H9 (cell line): Measurements from ENCODE around the gene TFCP2. TPM values are rescaled to one million over a fixed set of nuclear protein-coding genes. Genes with fewer than 3 reads are reported as not detected.
"Not testable (repeated sequence)": the region's sequence is repeated elsewhere in the genome, so short reads cannot be mapped to it uniquely, and the experiment has no call there.

Experiments
- DNase-seq: peaks from one replicate; pipeline ENCODE4 v3.0.0-alpha.2; 2017
- H2AFZ ChIP-seq: one replicate; pipeline ENCODE4 v1.6.1; 2013; ENCODE audit warnings: mild to moderate bottlenecking, low read length, control low read depth, moderate library complexity
- H2AK5ac ChIP-seq: 2 replicates; pipeline ENCODE4 v1.6.1; 2013; ENCODE audit warnings: low read length, control low read depth, mixed read lengths; ENCODE audit not compliant: insufficient read length
- H2BK120ac ChIP-seq: one replicate; pipeline ENCODE4 v1.6.1; 2013; ENCODE audit warnings: low read depth, mild to moderate bottlenecking, low read length, control low read depth, inconsistent platforms; ENCODE audit not compliant: poor library complexity, severe bottlenecking
- H2BK12ac ChIP-seq: 2 replicates; pipeline ENCODE4 v1.6.1; 2013; ENCODE audit warnings: low read length, control low read depth, mixed read lengths, low read depth; ENCODE audit not compliant: insufficient read length
- H2BK15ac ChIP-seq: 2 replicates; pipeline ENCODE4 v1.6.1; 2013; ENCODE audit warnings: low read depth, low read length, control low read depth
- H2BK20ac ChIP-seq: one replicate; pipeline ENCODE4 v1.6.1; 2013; ENCODE audit warnings: low read depth, mild to moderate bottlenecking, low read length, control low read depth, inconsistent platforms; ENCODE audit not compliant: poor library complexity, severe bottlenecking
- H2BK5ac ChIP-seq: 2 replicates; pipeline ENCODE4 v1.6.1; 2013; ENCODE audit warnings: low read length, control low read depth, mixed read lengths; ENCODE audit not compliant: insufficient read length
- H3K14ac ChIP-seq: 2 replicates; pipeline ENCODE4 v1.6.1; 2013; ENCODE audit warnings: low read length, control low read depth; ENCODE audit not compliant: insufficient read depth
- H3K18ac ChIP-seq: 2 replicates; pipeline ENCODE4 v1.6.1; 2013; ENCODE audit warnings: low read depth, mild to moderate bottlenecking, mixed read lengths, low read length, control low read depth; ENCODE audit not compliant: insufficient read length
- H3K23ac ChIP-seq: 2 replicates; pipeline ENCODE4 v1.6.1; 2013; ENCODE audit warnings: low read length, control low read depth, mixed read lengths, low read depth; ENCODE audit not compliant: insufficient read length
- H3K23me2 ChIP-seq: 2 replicates; pipeline ENCODE4 v1.6.1; 2013; ENCODE audit warnings: low read depth, mild to moderate bottlenecking, mixed read lengths, low read length, control low read depth; ENCODE audit not compliant: insufficient read length, poor library complexity, severe bottlenecking
- H3K27ac ChIP-seq: 2 replicates; pipeline ENCODE4 v1.5.1; 2013; ENCODE audit warnings: low read length, control low read depth, mixed read lengths, low read depth; ENCODE audit not compliant: insufficient read length
- H3K27me3 ChIP-seq: 2 replicates; pipeline ENCODE4 v1.6.1; 2013; ENCODE audit warnings: low read length, control low read depth, inconsistent platforms; ENCODE audit not compliant: insufficient read depth
- H3K4ac ChIP-seq: 2 replicates; pipeline ENCODE4 v1.6.1; 2013; ENCODE audit warnings: low read depth, mild to moderate bottlenecking, control low read depth, inconsistent platforms, low read length, moderate library complexity
- H3K4me1 ChIP-seq: 2 replicates; pipeline ENCODE4 v1.6.1; 2013; ENCODE audit warnings: low read length, control low read depth, inconsistent platforms; ENCODE audit not compliant: insufficient read depth
- H3K4me2 ChIP-seq: 2 replicates; pipeline ENCODE4 v1.6.1; 2013; ENCODE audit warnings: low read length, control low read depth, mixed read lengths; ENCODE audit not compliant: insufficient read length, insufficient read depth
- H3K56ac ChIP-seq: 2 replicates; pipeline ENCODE4 v1.6.1; 2013; ENCODE audit warnings: low read depth, mild to moderate bottlenecking, mixed read lengths, low read length, control low read depth; ENCODE audit not compliant: insufficient read length
- H3K79me1 ChIP-seq: 2 replicates; pipeline ENCODE4 v1.6.1; 2013; ENCODE audit warnings: low read depth, mild to moderate bottlenecking, moderate library complexity, low read length, control low read depth, inconsistent platforms; ENCODE audit not compliant: insufficient read depth, poor library complexity, severe bottlenecking
- H3K79me2 ChIP-seq: 2 replicates; pipeline ENCODE4 v1.6.1; 2013; ENCODE audit warnings: low read length, control low read depth, inconsistent platforms; ENCODE audit not compliant: insufficient read depth
- H3K9ac ChIP-seq: 2 replicates; pipeline ENCODE4 v1.6.1; 2013; ENCODE audit warnings: low read length, control low read depth, mixed read lengths; ENCODE audit not compliant: insufficient read length; ENCODE audit errors: extremely low read depth
- H3K9me3 ChIP-seq: one replicate; pipeline ENCODE4 v1.6.1; 2013; ENCODE audit warnings: low read depth, low read length, inconsistent platforms; ENCODE audit not compliant: control insufficient read depth
- H3T11ph ChIP-seq: one replicate; pipeline ENCODE4 v1.6.1; 2013; ENCODE audit warnings: mild to moderate bottlenecking, low read length, control low read depth, inconsistent platforms
- H4K20me1 ChIP-seq: one replicate; pipeline ENCODE4 v1.6.1; 2013; ENCODE audit not compliant: control insufficient read depth, insufficient read length, insufficient read depth
- H4K5ac ChIP-seq: 2 replicates; pipeline ENCODE4 v1.6.1; 2013; ENCODE audit warnings: low read depth, mild to moderate bottlenecking, mixed read lengths, low read length, control low read depth; ENCODE audit not compliant: insufficient read length
- H4K8ac ChIP-seq: replicated peaks from 2 replicates; pipeline ENCODE4 v1.6.1; 2013; ENCODE audit warnings: low read length, control low read depth, mixed read lengths, low read depth; ENCODE audit not compliant: insufficient read length
- H4K91ac ChIP-seq: 2 replicates; pipeline ENCODE4 v1.6.1; 2013; ENCODE audit warnings: low read depth, mild to moderate bottlenecking, moderate library complexity, mixed read lengths, low read length, control low read depth; ENCODE audit not compliant: insufficient read length
- H3K27ac Mint-ChIP-seq, 3 experiments: 2 replicates in 2 of 3; 3 replicates in 1 of 3; pipeline ENCODE4 v1.8.0; 2020 to 2021; ENCODE audit warnings: mixed read lengths in 3 of 3, mild to moderate bottlenecking in 1 of 3, moderate library complexity in 1 of 3
- H3K27me3 Mint-ChIP-seq: 2 replicates; pipeline ENCODE4 v1.8.0; 2021; ENCODE audit warnings: low read depth, mild to moderate bottlenecking, moderate library complexity, mixed read lengths
- H3K36me3 Mint-ChIP-seq, 3 experiments: 2 replicates in 2 of 3; 3 replicates in 1 of 3; pipeline ENCODE4 v1.8.0; 2020 to 2021; ENCODE audit warnings: low read depth in 3 of 3, mixed read lengths in 3 of 3; ENCODE audit not compliant: insufficient read depth in 1 of 3
- H3K4me1 Mint-ChIP-seq, 2 experiments: 2 replicates each; pipeline ENCODE4 v1.8.0; 2020; ENCODE audit warnings: mixed read lengths in 2 of 2
- H3K4me3 Mint-ChIP-seq, 2 experiments: 2 replicates in 1 of 2; 3 replicates in 1 of 2; pipeline ENCODE4 v1.8.0; 2020 to 2021; ENCODE audit warnings: mild to moderate bottlenecking in 2 of 2, mixed read lengths in 2 of 2, moderate library complexity in 1 of 2
- H3K9me3 Mint-ChIP-seq, 2 experiments: 2 replicates in 1 of 2; 3 replicates in 1 of 2; pipeline ENCODE4 v1.8.0; 2020; ENCODE audit warnings: mild to moderate bottlenecking in 2 of 2, mixed read lengths in 2 of 2, moderate library complexity in 1 of 2
- WGBS: extraction: QIAGEN DNeasy Blood & Tissue Kit; methylation state at CpG from one replicate; pipeline ENCODE4 v1.1.7; 2013; ENCODE audit warnings: missing lambda C conversion rate, low lambda C conversion rate, mixed read lengths; ENCODE audit not compliant: insufficient read length; ENCODE audit errors: extremely low coverage; 5-methylcytosine and 5-hydroxymethylcytosine counted together
- total RNA-seq: library from RNA; stranded (reverse); gene quantifications from 2 replicates; pipeline ENCODE4 v1.2.1, GENCODE V29; 2021

TFCP2 gene
- total RNA-seq, 1 experiment from 2014 or later = 27.1 TPM

DNA sequence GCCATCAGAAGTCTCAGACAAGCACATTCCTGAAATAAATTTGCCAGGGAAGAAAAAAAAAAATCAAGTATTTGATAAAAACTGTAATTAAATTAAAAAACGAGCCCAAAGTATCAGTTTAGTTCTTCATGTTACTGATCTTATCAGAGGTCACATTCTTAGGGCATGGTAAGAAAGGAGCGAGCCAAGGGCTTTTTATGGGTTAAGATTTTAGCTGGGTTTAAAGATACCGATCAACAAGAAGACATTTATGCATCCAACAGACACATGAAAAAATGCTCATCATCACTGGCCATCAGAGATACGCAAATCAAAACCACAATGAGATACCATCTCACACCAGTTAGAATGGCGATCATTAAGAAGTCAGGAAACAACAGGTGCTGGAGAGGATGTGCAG lies 94.6 kb downstream of the TFCP2 start:
- H2BK20ac ChIP-seq, H3K4me3 Mint-ChIP-seq, H3K9me3 ChIP-seq, H2BK15ac ChIP-seq, H3K9ac ChIP-seq, H3K23ac ChIP-seq, H2BK12ac ChIP-seq, H3K56ac ChIP-seq, H3K4me1 ChIP-seq, H4K91ac ChIP-seq, H3K27me3 ChIP-seq, H3K4ac ChIP-seq, H2AK5ac ChIP-seq, H3K14ac ChIP-seq, H3K23me2 ChIP-seq, H2BK120ac ChIP-seq, H3K27me3 Mint-ChIP-seq, H2BK5ac ChIP-seq, H4K8ac ChIP-seq, H2AFZ ChIP-seq, H3K9me3 Mint-ChIP-seq, H3T11ph ChIP-seq, H3K18ac ChIP-seq, H4K5ac ChIP-seq, DNase-seq, H3K27ac ChIP-seq, H3K4me2 ChIP-seq, H4K20me1 ChIP-seq: not testable (repeated sequence)
- Mint-ChIP-seq H3K27ac (peak overlapping the region in 1 of 3 experiments; percentile 33; a peak in 1 of 7 replicates), H3K36me3 (peaks cover 18 to 35% (median 30%) of the 10 kb centered on the region in 3 experiments), H3K4me1 (peaks cover 13 to 17% of the 10 kb centered on the region in 2 experiments)
- WGBS = no CpG with 5 or more reads among the region's 5 CpGs
- Histone ChIP-seq H3K79me1 (peaks cover 11% of the 10 kb centered on the region), H3K79me2 (peaks cover 12% of the 10 kb centered on the region; the same call in 1 of the 2 replicates)
